PC-9 (cell line): Measurements from ENCODE around the gene ZDHHC19.

Source experiments
- CTCF ChIP-seq: fragments of 200-600 bp; sonication (generic); conservative IDR thresholded peaks from 2 replicates; pipeline ENCODE4 v1.6.1; 2017; ENCODE audit warnings: mixed run types, antibody characterized with exemption, mild to moderate bottlenecking, moderate library complexity
- EZH2 ChIP-seq: fragments of 200-600 bp; sonication (generic); IDR thresholded peaks from 2 replicates; pipeline ENCODE4 v1.8.0; 2017; ENCODE audit warnings: antibody characterized with exemption, low read depth

- TF ChIP-seq EZH2: no peak
- no peak for TF ChIP-seq CTCF
Measured at GRCh38 chr3:196208942-196209695, 2.1 kb downstream of the ZDHHC19 start.
